Fibroblast of skin of abdomen (primary cell): ENCODE data around the gene KRCC1.
"Not testable (repeated sequence)": the region's sequence is repeated elsewhere in the genome, so short reads cannot be mapped to it uniquely, and the experiment has no call there.

Experiments
- DNase-seq: peaks from one replicate; pipeline ENCODE4 v3.0.0-alpha.2; 2013

Gene KRCC1

DNA sequence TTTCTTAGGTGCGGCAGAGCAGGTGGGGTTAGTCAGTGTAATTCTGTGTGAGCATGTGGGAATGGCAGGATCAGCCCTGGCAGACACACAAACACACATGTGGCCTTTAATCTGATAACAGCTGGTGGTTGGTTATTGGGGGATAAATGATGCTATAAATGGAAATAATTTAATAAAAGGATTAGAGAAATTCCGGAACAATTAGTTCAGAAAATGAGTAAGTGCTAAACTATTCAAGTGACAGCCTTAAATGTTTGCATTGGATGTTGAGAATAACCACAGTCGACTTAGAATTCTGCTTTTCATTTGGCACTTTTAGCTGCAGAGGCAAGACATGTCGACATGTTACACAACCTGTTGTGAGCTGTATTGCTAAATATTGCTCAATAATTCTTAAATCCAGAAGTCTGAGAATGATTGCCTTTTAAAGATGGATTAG is 19.3 kb upstream of the KRCC1 start:
- peak; percentile 94 for DNase-seq

DNA sequence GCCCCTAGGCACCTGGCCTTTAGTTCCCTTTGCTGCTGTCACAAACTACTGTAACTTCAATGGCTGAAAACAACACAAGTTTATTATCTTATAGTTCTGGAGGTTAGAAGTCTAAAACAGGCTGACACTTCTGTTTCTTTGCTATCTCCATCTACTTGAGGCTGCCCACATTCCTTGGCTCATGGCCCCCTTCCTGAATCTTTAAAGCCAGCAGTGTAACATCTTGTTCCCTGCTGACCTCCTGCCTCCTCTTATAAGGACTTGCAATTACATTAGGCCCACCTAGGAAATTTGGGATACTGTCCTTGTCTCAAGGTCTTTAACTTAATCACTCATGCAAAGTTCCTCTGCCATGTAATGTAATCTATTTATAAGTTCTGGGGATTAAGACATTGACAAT is 18.6 kb upstream of the KRCC1 start:
- DNase-seq: no peak

- DNase-seq: no peak
Measured at GRCh38 chr2:88071365-88071764, 15.8 kb upstream of the KRCC1 start.

DNA sequence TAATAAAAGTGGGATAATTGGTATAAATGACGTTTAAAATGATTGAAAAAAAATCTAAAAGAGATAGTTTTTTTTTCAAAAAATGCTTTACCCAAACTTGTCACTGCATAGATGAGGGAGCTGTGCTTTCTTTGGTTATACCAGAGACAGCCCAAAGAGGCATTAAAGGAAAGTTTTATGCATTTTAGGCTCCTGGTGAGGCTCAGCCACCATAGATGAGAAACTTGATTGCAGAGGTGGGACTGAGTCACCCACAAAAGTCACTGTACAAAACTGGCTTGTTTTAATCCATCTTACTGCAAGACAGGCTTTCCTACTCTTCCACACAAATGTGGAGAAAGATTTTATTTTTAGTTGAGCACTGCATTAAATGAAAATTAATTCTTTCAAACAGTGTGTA is 14.5 kb upstream of the KRCC1 start:
- no peak for DNase-seq

DNA sequence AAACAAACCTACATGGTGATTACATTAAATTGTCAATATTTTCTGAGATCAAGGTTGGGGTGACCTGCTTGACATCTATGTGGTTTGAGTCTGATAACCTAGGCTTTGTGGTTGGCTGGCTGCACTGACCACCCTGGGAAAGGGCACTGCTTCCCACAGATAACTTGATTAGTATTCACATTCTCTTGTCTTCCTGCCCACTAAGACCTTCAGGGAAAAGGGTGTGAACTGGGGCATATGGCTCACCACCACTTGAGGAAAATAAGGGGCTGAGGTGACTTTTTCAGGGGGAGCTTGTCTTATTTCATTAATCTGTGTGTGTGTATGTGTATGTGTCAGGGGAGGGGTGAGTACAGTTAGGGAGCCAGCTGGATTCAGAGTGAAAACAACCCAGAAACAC is 13.5 kb upstream of the KRCC1 start:
- no peak for DNase-seq

GRCh38 chr2:88068044-88068443 is 12.5 kb upstream of the KRCC1 start:
- DNase-seq: no peak

GRCh38 chr2:88067598-88067997 is 12.0 kb upstream of the KRCC1 start, which contains the start of gene SMYD1:
TSS of gene SMYD1 (plus strand) at chr2:88067825. CDS start at chr2:88067865, 40 bp downstream.
- DNase-seq: no peak

DNA sequence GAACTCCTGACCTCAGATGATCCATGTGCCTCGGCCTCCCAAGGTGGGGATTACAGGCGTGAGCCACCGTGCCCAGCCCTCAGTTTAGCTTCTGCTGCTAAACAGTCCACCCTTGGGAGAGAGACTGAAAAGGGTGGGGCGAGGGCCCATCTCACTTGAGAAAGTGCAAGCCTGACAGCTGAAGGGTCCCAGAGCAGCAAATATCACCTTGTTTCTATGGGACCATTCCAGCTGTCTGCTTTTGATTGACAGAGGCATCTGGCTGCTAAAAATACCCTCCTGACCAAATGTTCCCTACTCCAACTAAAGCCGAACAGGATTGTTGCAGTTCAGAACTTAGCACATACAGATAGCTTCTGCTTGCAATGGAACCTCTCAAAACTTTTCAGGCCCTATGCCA is 11.6 kb upstream of the KRCC1 start:
- no peak for DNase-seq

GRCh38 chr2:88066543-88066942 is 11.0 kb upstream of the KRCC1 start:
- no peak for DNase-seq

GRCh38 chr2:88061295-88061694 is 5.7 kb upstream of the KRCC1 start:
- DNase-seq: no peak

- DNase-seq: no peak
Measured at GRCh38 chr2:88060907-88061275, 5.3 kb upstream of the KRCC1 start.

GRCh38 chr2:88059979-88060906 is 4.7 kb upstream of the KRCC1 start:
- DNase-seq: peak; percentile 48

DNA sequence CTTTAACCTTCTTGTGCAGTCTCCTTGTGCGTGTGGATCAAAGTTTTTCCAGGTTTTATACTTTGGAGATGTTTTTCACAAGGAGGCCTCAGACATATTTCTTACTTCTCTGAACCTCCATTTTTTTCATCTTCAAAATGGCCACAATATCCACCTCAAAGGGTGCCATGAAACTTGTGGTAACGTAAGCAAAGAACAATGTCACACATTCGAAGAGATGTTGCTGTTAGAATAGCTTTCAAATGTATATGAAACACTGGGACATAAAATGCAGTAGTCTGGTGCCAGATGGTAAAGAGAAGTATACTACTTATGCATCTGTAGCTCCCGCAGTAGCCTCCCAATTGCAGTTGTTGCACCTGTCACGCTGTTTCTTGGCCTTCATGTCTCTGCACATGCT is 2.6 kb upstream of the KRCC1 start:
- no peak for DNase-seq

GRCh38 chr2:88057437-88057844 is 1.9 kb upstream of the KRCC1 start:
- DNase-seq: peak; percentile 13

DNA sequence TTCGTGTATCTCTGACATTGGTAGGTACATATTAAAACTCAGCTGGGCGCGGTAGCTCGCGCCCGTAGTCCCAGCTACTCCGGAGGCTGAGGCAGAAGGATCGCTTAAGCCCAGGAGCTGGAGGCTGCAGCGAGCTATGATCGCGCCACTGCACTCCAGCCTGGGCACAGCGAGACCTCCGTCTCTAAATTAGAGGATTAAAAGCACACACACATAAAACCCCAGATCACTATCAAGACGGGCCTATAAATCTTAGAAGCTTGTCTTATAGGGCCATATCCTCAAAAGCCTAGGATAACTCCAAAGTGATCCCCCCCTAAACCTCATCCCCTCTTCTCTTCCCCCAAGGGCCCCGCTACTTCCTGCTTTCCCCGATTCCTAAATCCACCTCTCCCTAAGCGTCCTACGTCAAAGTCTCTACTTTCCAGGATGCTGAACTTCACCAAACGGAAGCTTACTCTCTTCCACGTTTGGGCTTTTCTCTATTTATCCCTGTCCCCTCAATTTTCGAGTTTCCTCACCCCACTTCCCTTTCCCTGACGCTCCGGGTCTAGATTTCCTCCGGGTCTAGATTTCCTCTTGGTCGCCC is 707 bp downstream of the KRCC1 start:
- DNase-seq: peak; percentile 24

- DNase-seq: no peak
Measured at GRCh38 chr2:88053934-88054781, 1.4 kb downstream of the KRCC1 start.

DNA sequence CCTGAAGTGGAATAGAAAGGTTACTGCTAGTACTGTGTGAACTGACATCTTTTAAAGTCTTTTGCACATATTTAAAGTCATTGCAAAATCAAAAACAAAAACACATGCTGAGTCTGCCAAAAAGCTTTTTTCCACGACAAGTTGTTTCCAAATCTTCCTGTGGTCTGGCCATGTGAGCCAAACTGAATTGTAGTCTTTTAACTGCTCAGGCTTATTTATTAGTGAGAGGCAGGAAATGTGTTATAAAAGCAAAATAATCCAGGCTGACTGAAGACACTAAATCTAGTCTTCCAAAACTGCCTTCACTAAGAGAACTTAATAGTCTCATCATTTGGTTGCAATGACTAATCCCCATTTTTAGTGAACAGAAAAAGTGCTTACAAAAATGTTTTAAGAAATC is 2.3 kb downstream of the KRCC1 start:
- DNase-seq: peak; percentile 73

GRCh38 chr2:88051792-88052191 is 3.8 kb downstream of the KRCC1 start:
- DNase-seq: no peak

- DNase-seq: no peak
Measured at GRCh38 chr2:88049622-88050021, 6.0 kb downstream of the KRCC1 start.

GRCh38 chr2:88048541-88048940 is 7.0 kb downstream of the KRCC1 start:
- no peak for DNase-seq

DNA sequence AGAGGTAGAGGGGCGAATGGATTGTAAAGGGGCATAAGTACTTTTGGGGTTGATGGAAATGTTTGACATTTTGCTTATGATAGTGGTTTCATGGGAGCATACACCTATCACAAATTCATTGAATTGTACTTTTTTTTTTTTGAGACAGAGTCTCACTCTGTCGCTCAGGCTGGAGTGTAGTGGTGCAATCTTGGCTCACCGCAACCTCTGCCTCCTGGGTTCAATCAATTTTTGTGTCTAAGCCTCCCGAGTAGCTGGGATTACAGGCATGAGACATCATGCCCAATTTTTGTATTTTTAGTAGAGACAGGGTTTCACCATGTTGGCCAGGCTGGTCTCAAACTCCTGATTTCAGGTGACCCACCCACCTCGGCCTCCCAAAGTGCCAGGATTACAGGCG is 10.0 kb downstream of the KRCC1 start:
- not testable (repeated sequence) for DNase-seq

- no peak for DNase-seq
Measured at GRCh38 chr2:88042476-88042875, 13.1 kb downstream of the KRCC1 start.
